Stimulated activated memory B cell treated with anti-CD40 and anti-IgM and Interleukin-4, amounts not matched to agents 10 μg/mL and 1 μg/mL and 100 μg/mL, for 72 hours (primary cell): ENCODE data around the gene DUSP23.
A peak's percentile ranks its signal among the peaks of the same experiment; 100 is the strongest.

ENCODE experiments used
- ATAC-seq: fragments of 150-1000 bp; cut with Tn5 transposase; 2 replicates; pipeline ENCODE4 v1.10.0; 2021
- H3K27ac Mint-ChIP-seq: one replicate; pipeline ENCODE4 v1.8.0; 2022; ENCODE audit warnings: mild to moderate bottlenecking, mixed read lengths
- H3K27me3 Mint-ChIP-seq: one replicate; pipeline ENCODE4 v1.8.0; 2022; ENCODE audit warnings: mixed read lengths
- H3K36me3 Mint-ChIP-seq: one replicate; pipeline ENCODE4 v1.8.0; 2022; ENCODE audit warnings: mixed read lengths
- H3K4me1 Mint-ChIP-seq: one replicate; pipeline ENCODE4 v1.8.0; 2022; ENCODE audit warnings: mixed read lengths
- H3K4me3 Mint-ChIP-seq: one replicate; pipeline ENCODE4 v1.8.0; 2022; ENCODE audit warnings: mild to moderate bottlenecking, moderate library complexity, mixed read lengths
- H3K9me3 Mint-ChIP-seq: one replicate; pipeline ENCODE4 v1.8.0; 2022; ENCODE audit warnings: mixed read lengths

The DUSP23 gene

DNA sequence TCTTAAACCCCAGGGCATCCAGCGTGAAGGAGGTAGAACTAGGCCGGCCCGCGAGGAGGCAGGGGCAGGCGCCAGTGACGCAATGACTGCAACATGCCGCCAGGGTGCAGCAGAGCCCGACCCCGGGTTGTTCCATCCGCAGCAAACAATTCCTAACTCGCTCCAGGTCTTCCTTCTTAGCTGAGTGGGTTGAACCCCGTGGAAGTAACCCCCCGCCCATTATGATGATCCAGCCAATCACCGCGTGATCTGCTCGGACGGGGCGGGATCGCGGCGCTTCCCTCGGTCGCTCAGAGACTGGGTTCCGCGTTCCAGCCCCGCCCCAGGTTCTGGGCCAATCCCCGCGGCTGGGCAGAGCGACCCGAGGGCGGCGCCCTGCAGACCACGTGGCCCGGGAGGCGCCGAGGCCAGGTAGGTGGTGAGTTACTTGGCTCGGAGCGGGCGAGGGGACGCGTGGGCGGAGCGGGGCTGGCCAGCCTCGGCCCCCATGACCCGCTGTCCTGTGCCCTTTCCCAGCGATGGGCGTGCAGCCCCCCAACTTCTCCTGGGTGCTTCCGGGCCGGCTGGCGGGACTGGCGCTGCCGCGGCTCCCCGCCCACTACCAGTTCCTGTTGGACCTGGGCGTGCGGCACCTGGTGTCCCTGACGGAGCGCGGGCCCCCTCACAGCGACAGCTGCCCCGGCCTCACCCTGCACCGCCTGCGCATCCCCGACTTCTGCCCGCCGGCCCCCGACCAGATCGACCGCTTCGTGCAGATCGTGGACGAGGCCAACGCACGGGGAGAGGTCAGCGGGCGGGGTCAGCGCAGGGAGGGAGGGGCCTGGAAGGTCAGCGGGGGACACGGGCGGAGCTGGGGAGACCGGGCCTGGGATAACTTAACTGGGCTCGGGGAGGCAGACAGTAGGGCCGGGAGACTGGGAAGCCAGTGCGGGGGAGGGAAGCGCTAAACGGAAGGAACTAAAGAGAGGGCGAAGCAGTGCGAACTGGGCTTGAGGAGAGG is at the start of gene DUSP23:
Gene DUSP23, plus strand, starts transcription at position 380 of the 1,000 bp plus-strand sequence. Its CDS starts 139 bp downstream, at position 519.
- H3K9me3 Mint-ChIP-seq = no peaks in the 10 kb centered on the region
- H3K4me3 Mint-ChIP-seq = peak within 1 kb of the TSS; percentile 77
- H3K27me3 Mint-ChIP-seq = no peaks in the 10 kb centered on the region
- peaks cover 17% of the 10 kb centered on the region for H3K4me1 Mint-ChIP-seq
- ATAC-seq = peak; percentile 100
- H3K36me3 Mint-ChIP-seq = no peaks in the 10 kb centered on the region
- peak within 1 kb of the TSS; percentile 51 for H3K27ac Mint-ChIP-seq

DNA sequence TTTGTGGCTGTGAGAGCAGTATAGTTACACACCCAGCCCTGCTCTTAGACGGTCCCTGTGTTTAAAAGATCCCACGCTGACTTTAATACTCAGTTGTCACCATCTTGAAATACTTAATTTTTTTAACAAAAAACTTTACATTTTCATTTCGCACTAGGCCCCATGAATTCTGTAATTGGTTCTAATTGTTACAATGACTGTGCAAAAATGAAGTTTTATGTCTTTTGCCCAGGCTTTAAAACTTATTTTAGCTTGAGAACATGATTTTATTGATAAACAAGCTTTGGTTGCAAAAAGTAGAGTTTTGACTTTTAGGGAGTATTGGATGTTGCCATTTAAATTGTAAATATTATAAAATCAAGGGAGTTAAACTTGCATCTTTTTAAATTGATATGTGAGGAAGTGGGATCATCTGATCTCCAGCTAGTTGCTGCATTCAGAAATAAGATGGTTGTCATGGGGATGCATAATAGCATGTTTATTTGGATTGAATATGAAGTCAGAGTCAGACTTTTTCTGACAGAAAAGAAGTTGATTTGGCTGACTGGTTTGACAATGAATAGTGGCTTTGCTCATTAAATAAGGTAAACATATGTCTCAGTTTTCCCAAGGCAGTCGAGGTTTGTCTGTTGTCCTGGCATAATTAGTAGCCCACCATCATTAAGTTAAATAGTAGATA is 43.4 kb upstream of the DUSP23 start:
- no peak for ATAC-seq
- H3K27me3 Mint-ChIP-seq = peaks cover 16% of the 10 kb centered on the region
- peaks cover 3% of the 10 kb centered on the region for H3K9me3 Mint-ChIP-seq
- no peak overlapping the region for H3K27ac Mint-ChIP-seq
- no peaks in the 10 kb centered on the region for H3K4me1 Mint-ChIP-seq
- no peak overlapping the region for H3K4me3 Mint-ChIP-seq
- H3K36me3 Mint-ChIP-seq = no peaks in the 10 kb centered on the region

DNA sequence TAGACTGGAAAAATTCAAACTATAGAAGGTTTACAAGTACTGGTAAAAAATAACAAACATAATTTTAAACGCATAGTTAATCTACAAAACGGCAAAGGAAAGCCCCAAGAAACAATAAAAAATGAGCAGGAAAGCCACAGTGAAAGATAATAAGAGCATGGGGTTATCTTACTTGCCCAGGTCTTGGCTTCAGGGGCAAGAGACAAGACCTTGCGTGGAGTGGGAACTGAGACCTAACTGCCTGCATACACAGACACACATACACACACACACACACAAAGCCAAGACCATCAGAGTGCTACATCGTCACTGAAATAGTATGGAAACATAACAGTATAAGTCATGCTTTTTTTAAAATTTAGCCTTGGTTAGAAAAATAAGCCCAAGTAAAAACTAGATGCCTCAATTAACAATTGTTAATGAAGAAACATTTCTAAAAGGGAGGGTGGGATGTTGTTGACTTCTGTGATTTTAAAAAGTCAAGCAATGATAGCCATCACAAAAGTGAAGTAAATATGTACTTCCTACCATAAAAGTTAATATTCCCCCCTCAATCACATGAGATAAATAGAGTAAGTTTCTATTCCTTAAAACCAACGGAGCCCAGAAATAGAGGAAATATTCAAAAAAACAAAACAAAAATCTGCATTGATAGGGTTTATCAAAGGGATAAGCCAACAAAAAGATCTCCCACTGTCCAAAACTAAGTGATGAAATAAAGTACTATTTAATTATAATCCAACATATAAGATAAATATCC is 36.9 kb upstream of the DUSP23 start:
- Mint-ChIP-seq H3K9me3 (peaks cover 3% of the 10 kb centered on the region), H3K27me3 (peaks cover 50% of the 10 kb centered on the region), H3K4me3 (no peak overlapping the region), H3K36me3 (no peaks in the 10 kb centered on the region), H3K4me1 (no peaks in the 10 kb centered on the region), H3K27ac (no peak overlapping the region)
- ATAC-seq = no peak

DNA sequence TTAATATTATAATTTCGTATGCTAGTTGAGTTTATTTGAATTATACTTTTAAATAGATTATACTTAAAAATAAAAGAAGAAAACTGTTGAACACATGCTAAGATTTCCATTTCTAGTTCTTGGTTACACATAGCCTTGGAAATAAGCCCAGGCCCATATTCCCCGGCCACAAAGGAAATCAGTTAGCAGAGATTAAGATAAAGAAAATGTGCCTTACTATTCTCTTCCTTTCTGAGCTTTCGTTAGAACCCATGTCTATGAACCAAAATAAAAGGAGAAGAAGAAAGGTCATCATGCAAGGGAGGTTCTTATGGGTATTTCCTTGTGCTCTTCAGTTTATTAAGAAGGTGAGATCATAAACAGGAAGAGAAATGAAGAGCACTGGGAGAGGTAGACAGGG is 34.1 kb upstream of the DUSP23 start:
- H3K4me3 Mint-ChIP-seq = no peak overlapping the region
- no peak for ATAC-seq

DNA sequence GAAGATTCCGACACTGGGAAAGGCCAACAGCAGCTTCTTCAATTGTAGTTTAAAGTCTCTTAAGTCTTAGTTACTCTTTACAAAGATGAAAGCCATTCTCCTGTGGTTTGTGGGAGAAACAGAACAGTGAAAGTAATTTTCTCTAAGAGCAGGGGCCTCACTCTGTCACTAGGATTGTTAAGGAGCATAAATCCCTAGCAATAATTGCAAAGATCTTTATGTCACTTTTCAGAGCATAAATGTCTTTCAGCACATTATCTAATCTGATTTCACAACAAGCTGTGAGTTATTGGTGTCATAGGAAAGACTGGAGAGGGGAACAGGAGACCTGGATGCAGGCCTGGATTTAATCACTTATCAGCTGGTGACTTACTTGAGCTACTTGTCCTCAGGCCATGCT is 32.4 kb upstream of the DUSP23 start:
- no peaks in the 10 kb centered on the region for H3K9me3 Mint-ChIP-seq
- no peak overlapping the region for H3K4me3 Mint-ChIP-seq
- no peaks in the 10 kb centered on the region for H3K4me1 Mint-ChIP-seq
- no peak overlapping the region for H3K27ac Mint-ChIP-seq
- H3K27me3 Mint-ChIP-seq = peaks cover 45% of the 10 kb centered on the region
- no peak for ATAC-seq
- H3K36me3 Mint-ChIP-seq = no peaks in the 10 kb centered on the region

More for the DNA sequence above, 34.1 kb upstream of the DUSP23 start:
- no peaks in the 10 kb centered on the region for H3K36me3 Mint-ChIP-seq
- no peaks in the 10 kb centered on the region for H3K4me1 Mint-ChIP-seq
- no peaks in the 10 kb centered on the region for H3K9me3 Mint-ChIP-seq
- peaks cover 50% of the 10 kb centered on the region for H3K27me3 Mint-ChIP-seq
- no peak overlapping the region for H3K27ac Mint-ChIP-seq

DNA sequence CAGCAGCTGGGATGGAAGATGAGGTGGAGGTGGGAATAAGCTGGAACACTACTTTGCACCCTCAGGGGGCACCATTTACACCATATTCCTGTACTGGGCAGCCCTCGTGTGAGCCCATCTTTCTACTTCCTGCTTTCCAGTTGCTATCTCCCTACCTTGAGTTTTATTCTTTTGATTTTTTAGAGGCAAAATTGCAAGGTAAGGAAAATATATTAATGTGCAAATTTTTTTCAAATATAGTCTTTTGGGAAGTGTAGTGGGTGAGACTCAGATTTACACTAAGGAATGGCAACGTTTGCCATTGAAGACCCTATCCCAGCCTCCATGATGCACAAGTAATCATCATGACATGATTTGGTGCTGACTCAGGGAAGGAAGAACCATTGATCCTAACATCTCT is 31.1 kb upstream of the DUSP23 start:
- Mint-ChIP-seq H3K36me3 (no peaks in the 10 kb centered on the region), H3K9me3 (no peaks in the 10 kb centered on the region), H3K27ac (no peak overlapping the region), H3K4me1 (no peaks in the 10 kb centered on the region), H3K27me3 (peaks cover 37% of the 10 kb centered on the region), H3K4me3 (no peak overlapping the region)
- no peak for ATAC-seq

DNA sequence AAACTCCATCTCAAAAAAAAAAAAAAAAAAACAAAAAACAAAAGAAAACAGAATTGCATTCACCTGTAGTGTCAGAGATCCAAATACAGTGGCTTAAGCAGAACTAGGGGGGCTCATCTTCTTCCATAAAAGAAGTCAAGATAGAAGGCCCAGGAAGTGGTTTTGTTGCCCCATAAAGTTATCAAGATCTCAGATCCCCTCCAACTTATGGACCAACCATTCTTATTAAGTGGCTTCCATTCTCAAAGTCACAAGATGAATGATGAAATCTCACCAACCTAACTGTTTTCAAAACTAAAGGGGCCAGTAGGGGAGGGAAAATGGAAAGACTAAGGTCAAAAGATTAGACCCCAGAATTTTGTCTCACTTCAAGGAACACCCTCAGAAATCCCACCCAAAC is 30.1 kb upstream of the DUSP23 start:
- no peak overlapping the region for H3K4me3 Mint-ChIP-seq
- no peak for ATAC-seq
- peaks cover 30% of the 10 kb centered on the region for H3K27me3 Mint-ChIP-seq
- no peaks in the 10 kb centered on the region for H3K4me1 Mint-ChIP-seq
- H3K9me3 Mint-ChIP-seq = no peaks in the 10 kb centered on the region
- no peaks in the 10 kb centered on the region for H3K36me3 Mint-ChIP-seq
- no peak overlapping the region for H3K27ac Mint-ChIP-seq

DNA sequence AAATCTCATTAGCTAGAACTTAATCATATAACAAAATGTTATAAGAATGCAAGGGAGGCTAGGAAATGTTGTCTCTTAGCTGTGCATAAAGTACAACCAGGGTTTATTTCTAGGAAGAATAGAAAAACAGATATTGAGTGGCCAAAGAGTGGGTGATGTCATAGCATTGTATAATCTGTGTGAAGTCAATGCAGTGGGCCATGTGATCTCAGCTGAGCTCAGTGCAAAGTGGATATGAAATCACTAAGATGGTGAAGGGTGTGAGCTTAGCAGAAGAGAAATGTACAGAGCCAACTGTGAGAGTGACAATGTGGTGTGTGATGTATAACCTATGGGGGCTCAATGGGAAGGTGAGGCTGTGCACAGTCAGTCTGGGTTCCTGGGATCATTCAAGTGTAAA is 29.7 kb upstream of the DUSP23 start:
- Mint-ChIP-seq H3K27me3 (peaks cover 30% of the 10 kb centered on the region), H3K4me3 (no peak overlapping the region), H3K4me1 (no peaks in the 10 kb centered on the region), H3K9me3 (no peaks in the 10 kb centered on the region), H3K36me3 (no peaks in the 10 kb centered on the region), H3K27ac (no peak overlapping the region)
- no peak for ATAC-seq

DNA sequence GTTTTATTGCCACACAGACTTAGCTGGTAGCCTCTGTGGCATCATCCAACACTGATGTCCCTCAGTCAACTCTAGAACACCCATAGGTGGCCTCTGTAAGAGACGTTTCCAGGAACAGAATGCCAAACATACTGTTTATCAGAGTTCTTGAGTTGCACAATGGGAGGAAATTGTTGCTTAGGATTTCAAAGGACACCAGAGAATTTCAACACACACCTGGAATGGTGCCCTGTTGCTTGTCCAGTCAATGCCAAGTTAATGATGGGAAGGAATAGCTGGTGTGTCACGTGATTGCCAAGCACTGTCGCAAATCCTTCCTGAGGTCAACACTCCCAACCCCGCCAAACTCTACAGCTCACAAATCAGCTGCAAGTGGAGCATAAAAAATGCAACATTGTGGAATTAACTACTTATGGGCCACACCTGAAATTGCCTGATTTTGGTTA is 28.6 kb upstream of the DUSP23 start:
- peaks cover 24% of the 10 kb centered on the region for H3K27me3 Mint-ChIP-seq
- no peak for ATAC-seq

DNA sequence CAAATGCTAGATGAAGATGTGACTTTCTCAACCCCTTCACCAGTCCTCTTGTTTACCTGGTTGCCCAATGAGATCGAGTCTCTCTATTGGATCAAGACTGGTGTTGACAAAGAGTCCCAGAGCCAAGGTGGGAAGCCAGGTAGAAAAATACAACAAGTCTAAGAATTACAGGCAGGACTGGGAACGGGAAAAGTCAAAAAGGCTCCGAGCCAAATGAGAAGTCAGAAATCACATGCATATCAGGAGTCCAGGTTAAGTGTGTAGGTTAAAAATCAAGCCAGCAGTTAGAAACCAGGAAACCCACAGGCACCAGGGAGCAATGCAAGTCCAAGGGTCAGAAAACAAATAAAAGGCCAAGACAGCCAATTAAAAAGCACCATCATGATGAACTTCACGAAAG is 27.4 kb upstream of the DUSP23 start:
- Mint-ChIP-seq H3K27me3 (peaks cover 12% of the 10 kb centered on the region), H3K4me1 (no peaks in the 10 kb centered on the region), H3K27ac (no peak overlapping the region), H3K36me3 (no peaks in the 10 kb centered on the region), H3K9me3 (no peaks in the 10 kb centered on the region), H3K4me3 (no peak overlapping the region)
- ATAC-seq = no peak

More for the DNA sequence above, 28.6 kb upstream of the DUSP23 start:
- Mint-ChIP-seq H3K36me3 (no peaks in the 10 kb centered on the region), H3K9me3 (no peaks in the 10 kb centered on the region), H3K4me1 (no peaks in the 10 kb centered on the region), H3K4me3 (no peak overlapping the region), H3K27ac (no peak overlapping the region)

DNA sequence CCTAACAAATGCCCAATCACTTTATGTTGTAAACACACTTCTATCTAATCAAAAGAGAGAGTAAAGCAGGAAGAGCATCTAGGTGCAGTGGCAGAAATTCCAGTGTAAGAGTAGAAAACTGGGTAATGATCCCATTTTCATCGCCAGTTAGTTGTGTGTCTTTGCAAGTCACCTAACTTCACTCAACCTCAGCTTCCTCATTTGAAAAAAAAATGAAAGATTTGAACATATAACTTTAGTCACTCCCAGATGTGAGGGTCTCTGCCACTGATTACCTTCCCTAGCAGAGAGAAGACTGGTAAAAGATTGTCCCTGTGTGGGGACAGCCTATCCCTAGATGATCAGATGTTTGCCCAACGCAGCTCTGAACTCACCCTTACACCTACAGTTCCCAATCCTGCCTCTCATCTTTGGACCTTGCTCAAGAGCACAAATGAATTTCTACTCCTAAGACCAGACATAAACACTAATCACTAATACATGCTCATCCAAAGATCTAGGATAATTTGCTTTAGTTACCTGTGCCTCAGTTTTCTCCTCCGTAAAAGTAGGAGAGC is 25.2 kb upstream of the DUSP23 start:
- Mint-ChIP-seq H3K9me3 (no peaks in the 10 kb centered on the region), H3K36me3 (no peaks in the 10 kb centered on the region), H3K27me3 (peaks cover 8% of the 10 kb centered on the region), H3K4me1 (no peaks in the 10 kb centered on the region), H3K27ac (no peak overlapping the region), H3K4me3 (no peak overlapping the region)
- ATAC-seq = no peak

DNA sequence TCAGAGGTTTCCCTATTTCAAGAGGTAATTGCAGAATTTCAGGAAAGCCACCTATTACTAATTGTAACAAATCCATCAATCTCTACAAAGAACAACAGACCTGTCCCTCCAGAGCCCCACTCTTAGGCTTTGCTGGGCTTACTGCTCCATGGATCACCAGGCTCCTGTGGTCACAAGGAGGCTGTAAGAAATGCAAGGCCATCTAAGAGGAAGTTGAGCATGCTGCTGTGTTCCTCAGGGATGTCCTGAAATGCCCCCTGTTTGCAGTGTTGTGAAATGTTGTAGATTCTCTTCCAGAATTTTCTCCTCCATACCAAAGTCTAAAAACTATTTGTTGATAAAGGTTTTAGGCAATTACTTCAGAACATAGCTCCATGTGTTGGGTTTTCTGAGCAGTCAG is 24.4 kb upstream of the DUSP23 start:
- no peaks in the 10 kb centered on the region for H3K36me3 Mint-ChIP-seq
- H3K27me3 Mint-ChIP-seq = peaks cover 16% of the 10 kb centered on the region
- no peak overlapping the region for H3K27ac Mint-ChIP-seq
- H3K4me1 Mint-ChIP-seq = no peaks in the 10 kb centered on the region
- H3K4me3 Mint-ChIP-seq = no peak overlapping the region
- H3K9me3 Mint-ChIP-seq = no peaks in the 10 kb centered on the region
- no peak for ATAC-seq

DNA sequence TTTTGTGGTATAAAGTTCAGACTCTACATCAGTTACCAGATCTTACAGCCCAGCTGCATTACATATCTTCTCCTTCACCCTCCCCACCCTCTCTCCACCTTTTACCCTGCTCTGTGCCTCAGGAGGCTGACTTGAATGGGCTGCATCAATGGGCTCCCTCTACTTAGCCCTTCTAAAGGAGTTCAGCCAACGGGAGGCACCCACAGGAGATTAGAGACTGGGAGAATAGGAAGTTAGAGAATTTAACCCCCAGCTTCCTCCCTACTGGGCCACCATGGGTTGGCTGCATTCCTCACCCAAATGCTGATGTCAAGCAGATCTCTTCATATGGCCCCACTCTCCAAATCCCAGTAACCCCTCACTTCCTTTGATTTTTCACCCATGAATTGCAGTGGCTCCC is 17.1 kb upstream of the DUSP23 start:
- H3K27me3 Mint-ChIP-seq = peaks cover 33% of the 10 kb centered on the region
- H3K36me3 Mint-ChIP-seq = no peaks in the 10 kb centered on the region
- no peak overlapping the region for H3K4me3 Mint-ChIP-seq
- no peaks in the 10 kb centered on the region for H3K4me1 Mint-ChIP-seq
- no peak for ATAC-seq
- H3K9me3 Mint-ChIP-seq = no peaks in the 10 kb centered on the region
- H3K27ac Mint-ChIP-seq = no peak overlapping the region

DNA sequence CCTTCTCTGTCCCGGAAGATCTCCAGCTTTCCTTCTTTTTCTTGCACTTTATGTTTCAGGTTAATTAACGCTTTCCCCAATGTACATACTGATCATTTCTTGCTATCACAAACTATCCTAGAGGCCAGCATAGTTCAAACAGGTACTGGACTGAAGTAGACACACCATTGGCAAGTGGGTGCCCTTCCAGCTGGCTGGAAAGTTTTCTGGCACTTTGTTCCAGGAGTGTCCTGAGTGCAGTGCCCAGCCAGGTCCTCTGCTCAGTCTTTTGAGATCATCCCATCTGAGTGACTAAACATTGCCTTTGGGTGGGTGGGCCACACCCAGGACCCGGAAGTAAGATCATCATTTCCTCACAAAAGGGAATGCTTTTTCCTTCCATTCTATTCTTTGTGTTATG is 15.0 kb upstream of the DUSP23 start:
- H3K27me3 Mint-ChIP-seq = peaks cover 43% of the 10 kb centered on the region
- ATAC-seq = no peak
- H3K4me1 Mint-ChIP-seq = no peaks in the 10 kb centered on the region
- H3K9me3 Mint-ChIP-seq = no peaks in the 10 kb centered on the region
- no peaks in the 10 kb centered on the region for H3K36me3 Mint-ChIP-seq
- H3K27ac Mint-ChIP-seq = no peak overlapping the region
- H3K4me3 Mint-ChIP-seq = no peak overlapping the region
